HCEC 1CT (cell line): Measurements from ENCODE around the gene RFXAP.

Experiments used
- DNase-seq: peaks from one replicate; pipeline ENCODE4 v3.0.0-alpha.2; 2017

RFXAP gene

GRCh38 chr13:36870050-36870692 is 51.1 kb downstream of the RFXAP start:
- DNase-seq = no peak

GRCh38 chr13:36872621-36873020 is 53.6 kb downstream of the RFXAP start:
- no peak for DNase-seq

- no peak for DNase-seq
These were observed 56.4 kb downstream of the RFXAP start for GRCh38 chr13:36875431-36875830.

- DNase-seq = no peak
These were observed 56.9 kb downstream of the RFXAP start for GRCh38 chr13:36875961-36876360.
